Stimulated activated CD4-positive, alpha-beta T cell treated with anti-CD3 and anti-CD28 coated beads, Interleukin-2, amount 100 ng/mL, for 24 hours (primary cell): ENCODE results near the gene TBC1D25.
"Not testable (repeated sequence)": the region's sequence is repeated elsewhere in the genome, so short reads cannot be mapped to it uniquely, and the experiment has no call there.

Experiments used
- DNase-seq, 2 donors: peaks; one replicate each; pipeline ENCODE4 v3.0.0-alpha.2; 2020

The TBC1D25 gene

GRCh38 chrX:48516285-48516684 lies 23.2 kb upstream of the TBC1D25 start:
- DNase-seq = no peak

DNA sequence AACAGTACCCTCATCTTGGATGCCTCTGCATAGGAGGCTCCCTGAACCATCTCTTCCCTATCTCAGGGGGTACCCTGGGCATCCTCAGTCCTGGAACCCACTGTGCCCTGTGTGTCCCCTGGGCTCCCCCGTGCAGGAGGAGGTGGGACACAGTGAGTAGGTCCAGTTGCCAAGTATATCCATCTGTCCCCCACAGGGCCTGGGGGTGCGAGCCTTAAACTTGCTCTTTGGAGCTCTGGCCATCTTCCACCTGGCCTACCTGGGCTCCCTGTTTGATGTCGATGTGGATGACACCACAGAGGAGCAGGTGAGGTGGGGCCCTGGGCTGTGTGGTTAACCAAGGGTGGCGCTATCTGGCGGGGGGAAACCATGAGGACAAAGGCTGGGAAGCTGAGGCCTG lies 22.5 kb upstream of the TBC1D25 start:
- DNase-seq = no peak

- not testable (repeated sequence) for DNase-seq
Observed at GRCh38 chrX:48519481-48519880, 20.0 kb upstream of the TBC1D25 start.

GRCh38 chrX:48520455-48520854 lies 19.1 kb upstream of the TBC1D25 start:
- DNase-seq = no peak

GRCh38 chrX:48520976-48521352 lies 18.6 kb upstream of the TBC1D25 start:
- DNase-seq = no peak

DNA sequence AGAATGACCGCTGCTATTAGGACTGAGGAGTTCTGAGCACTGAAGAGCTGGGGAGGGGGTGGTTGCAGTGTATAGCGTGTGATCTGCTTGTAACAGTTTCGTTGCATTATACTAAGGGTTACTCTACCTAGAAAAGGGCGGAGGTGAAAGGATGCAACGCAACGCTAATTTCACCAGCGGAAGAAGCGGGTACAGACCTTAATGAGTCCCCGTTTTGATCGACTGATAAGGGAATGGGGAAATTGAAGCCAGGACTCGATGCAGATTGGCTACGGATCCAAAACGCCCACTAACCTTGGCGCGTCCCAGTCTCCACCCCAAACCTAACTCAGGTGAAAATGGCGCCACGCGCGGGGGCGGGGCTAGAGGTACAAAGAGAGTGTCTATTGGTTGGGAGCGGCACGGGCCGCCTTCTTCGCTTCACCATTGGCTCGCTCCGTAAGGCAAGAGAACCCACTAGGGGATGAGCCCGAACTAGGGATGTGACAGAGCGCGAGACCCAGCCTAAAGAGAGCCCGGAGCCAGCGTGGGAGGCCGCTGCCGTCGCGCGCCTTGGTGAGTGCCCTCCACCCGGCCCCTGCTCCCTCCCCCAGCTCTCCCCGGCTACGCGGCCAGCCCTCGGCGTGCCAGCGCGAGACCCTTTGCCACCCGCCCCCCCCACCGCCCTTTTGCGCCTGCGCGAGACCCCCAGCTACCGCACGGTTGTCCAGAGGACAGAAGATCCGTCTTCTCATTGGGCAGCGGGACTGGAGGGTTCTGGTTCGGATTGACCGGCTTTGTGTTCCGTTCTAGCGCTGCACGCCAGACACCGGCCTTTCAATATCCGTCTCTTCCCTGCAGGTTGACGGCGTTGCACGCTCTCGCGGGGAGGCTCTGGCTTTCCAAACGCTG lies 17.9 kb upstream of the TBC1D25 start, which contains the start of gene EBP:
TSS of gene EBP (plus strand) at position 456 of the 891 bp plus-strand sequence. CDS start 1,964 bp downstream, outside the sequence.
- DNase-seq = peak; percentile 94

GRCh38 chrX:48522291-48522690 lies 17.2 kb upstream of the TBC1D25 start:
- no peak for DNase-seq

GRCh38 chrX:48523682-48524081 lies 15.8 kb upstream of the TBC1D25 start:
- no peak for DNase-seq

DNA sequence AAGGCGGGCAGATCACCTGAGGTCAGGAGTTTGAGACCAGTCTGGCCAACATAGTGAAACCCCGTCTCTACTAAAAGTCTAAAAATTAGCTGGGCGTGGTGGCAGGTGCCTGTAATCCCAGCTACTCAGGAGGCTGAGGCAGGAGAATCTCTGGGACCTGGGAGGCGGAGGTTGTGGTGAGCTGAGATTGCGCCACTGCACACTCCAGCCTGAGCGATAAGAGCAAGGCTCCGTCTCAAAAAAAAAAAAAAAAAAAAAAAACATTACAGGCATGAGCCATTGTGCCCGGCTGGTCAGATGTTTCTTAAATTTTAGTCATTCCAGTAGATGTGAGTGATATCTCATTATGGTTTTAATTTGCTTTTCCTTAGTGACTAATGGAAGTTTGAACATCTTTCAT lies 13.7 kb upstream of the TBC1D25 start:
- DNase-seq = not testable (repeated sequence)

DNA sequence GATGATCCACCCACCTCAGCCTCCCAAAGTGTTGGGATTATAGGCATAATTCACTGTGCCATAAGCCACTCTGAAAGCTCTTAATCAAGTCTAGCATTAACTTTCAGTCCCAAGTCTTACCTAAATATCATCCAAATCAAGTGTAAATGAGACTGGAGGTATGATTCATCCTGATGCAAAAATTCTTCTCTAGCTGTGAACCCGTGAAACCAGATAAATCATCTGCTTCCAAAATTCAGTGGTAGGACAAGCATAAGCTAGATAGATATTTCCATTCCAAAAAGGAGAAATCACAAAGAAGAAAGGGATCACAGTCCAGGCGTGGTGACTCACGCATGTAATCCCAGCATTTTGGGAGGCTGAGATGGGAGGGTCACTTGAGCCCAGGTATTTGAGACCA lies 8.8 kb upstream of the TBC1D25 start:
- no peak for DNase-seq

DNA sequence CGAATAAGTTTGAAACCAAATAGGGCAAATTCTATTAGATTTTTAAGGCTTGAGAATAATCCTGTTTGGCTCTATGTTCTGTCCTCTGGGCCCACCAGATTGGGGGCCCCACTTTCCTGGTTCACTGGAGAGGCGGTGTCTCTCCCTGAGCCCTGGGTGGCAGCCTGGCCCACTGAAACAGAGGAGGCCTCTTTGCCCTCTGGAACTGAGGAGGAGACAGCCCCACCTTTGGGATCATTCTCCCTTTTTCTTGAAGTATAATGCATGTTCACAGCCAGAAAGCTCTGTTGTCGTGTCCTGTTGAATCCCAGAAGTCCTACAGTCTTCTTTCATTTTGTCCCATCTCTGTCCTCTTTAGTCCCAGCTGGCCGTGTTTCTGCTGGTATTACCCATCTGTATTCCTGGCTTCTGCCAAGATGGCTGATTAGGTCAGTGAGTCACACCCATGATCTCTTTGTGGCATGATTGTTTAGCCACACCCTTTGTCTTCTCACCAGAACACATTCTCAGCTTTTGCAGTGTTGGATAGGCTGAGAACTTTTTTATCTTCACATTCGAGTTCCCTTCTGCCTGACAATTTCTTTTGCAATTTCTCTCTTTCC lies 8.1 kb upstream of the TBC1D25 start:
- no peak for DNase-seq

GRCh38 chrX:48532161-48532560 lies 7.4 kb upstream of the TBC1D25 start:
- no peak for DNase-seq

GRCh38 chrX:48533165-48533564 lies 6.3 kb upstream of the TBC1D25 start:
- no peak for DNase-seq

DNA sequence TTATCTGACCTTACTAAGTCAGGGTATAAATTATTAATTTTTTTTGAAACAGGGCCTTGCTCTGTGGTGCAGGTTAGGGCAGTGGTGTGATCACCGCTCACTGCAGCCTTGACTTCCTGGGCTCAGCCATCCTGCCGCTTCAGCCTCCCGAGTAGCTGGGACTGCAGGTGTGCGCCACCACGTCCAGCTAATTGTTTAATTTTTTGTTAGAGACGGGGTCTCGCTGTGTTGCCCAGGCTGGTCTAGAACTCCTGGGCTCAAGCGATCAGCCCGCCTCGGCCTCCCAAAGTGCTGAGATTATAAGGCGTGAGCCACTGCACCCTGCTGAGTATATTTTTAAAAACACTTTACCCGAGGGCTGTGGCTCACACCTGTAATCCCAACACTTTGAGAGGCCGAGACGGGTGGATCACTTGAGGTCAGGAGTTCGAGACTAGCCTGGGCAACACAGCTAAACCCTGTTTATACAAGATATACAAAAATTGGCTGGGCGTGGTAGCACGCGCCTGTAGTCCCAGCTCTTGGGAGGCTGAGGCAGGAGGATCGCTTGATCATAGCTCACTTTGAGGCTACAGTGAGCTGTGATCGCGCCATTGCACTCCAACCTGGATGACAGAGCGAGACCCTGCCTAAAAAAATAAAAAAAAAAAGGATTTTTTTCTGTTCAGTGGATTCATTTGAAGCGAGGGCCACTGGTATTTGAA lies 721 bp upstream of the TBC1D25 start:
- DNase-seq = no peak

DNA sequence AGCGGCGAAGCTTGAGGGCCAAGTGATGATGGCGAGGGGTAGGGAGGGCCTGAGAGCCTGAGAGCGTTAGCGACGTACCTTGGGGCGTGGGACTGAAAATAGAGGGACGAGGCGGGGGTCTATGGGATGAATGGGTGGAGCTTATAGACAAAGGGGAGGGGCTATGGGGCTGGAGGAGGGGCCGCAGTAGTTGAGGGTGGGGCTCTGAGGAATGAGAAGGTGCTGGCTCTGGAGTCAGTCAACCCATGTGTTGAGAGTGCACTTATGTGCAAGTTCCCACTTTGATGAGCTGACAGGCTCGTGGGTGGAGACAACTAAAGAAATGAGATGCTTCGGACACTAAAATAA lies 488 bp downstream of the TBC1D25 start:
- peak; percentile 54 to 64 for DNase-seq

GRCh38 chrX:48540480-48540879 lies 966 bp downstream of the TBC1D25 start:
- DNase-seq = no peak

- DNase-seq = no peak
Observed at GRCh38 chrX:48541140-48541814, 1.8 kb downstream of the TBC1D25 start.

- DNase-seq = no peak
Observed at GRCh38 chrX:48548871-48549270, 9.4 kb downstream of the TBC1D25 start.

GRCh38 chrX:48555731-48556325 lies 16.3 kb downstream of the TBC1D25 start:
- DNase-seq = not testable (repeated sequence)

DNA sequence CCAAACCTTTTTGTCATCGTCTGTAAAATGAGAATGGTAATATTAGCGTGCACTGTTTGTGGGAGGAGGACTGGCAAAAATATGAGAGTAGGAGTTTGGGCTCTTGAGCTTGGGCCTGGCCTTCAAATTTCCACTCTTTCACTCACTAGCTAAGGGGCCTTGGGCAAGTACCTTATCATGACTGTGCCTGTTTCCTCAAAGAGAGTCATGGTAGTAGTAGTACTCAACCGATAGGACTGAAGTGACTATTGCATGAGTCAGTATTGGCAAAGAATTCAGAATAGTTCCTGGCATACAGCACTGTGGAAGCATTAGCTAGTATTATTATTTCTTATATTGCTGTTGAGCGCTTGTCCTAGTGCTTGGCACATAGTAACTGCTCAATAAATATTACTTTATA lies 18.8 kb downstream of the TBC1D25 start:
- DNase-seq = no peak

DNA sequence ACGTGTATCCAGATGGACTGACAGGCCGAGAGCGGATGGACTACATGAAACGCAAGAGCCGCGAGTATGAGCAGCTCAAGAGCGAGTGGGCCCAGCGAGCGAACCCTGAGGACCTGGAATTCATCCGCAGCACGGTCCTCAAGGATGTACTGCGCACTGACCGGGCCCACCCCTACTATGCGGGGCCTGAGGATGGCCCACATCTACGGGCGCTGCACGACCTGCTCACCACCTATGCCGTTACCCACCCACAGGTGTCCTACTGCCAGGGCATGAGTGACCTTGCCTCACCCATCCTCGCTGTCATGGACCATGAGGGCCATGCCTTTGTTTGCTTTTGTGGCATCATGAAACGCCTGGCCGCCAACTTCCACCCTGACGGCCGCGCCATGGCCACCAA lies 20.1 kb downstream of the TBC1D25 start:
- no peak for DNase-seq

DNA sequence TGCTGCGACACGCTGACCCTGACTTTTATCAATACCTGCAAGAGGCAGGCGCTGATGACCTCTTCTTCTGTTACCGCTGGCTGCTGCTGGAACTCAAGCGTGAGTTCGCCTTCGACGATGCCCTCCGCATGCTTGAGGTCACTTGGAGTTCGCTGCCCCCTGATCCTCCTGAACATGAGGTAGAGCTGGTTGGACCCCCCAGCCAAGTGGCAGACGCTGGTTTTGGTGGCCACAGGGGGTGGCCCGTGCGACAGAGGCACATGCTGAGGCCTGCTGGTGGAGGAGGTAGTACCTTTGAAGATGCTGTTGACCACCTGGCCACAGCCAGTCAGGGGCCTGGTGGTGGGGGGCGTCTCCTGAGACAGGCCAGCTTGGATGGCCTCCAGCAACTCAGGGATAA lies 20.5 kb downstream of the TBC1D25 start:
- no peak for DNase-seq

- no peak for DNase-seq
Observed at GRCh38 chrX:48560681-48561080, 21.2 kb downstream of the TBC1D25 start.
